SK-N-SH (cell line): ENCODE data around the gene PPP1R3D. TPM values are rescaled to one million over a fixed set of nuclear protein-coding genes. Genes with fewer than 3 reads are reported as not detected.

Source experiments
- CTCF ChIA-PET: fragments of 300-600, 350-600 bp; formaldehyde crosslinking; extraction: SDS; loops from one replicate; lab custom pipeline; 2021; lab: Yijun Ruan, JAX
- POLR2A ChIA-PET: fragments of 350-600 bp; sonication (Branson Sonifier 250); formaldehyde crosslinking; extraction: SDS; loops from one replicate; lab custom pipeline; 2020; ENCODE audit warnings: antibody characterized with exemption, inconsistent platforms; lab: Yijun Ruan, JAX
- DNase-seq: peaks from one replicate; pipeline ENCODE4 v3.0.0; 2012
- H2AFZ ChIP-seq: fragments of 200-600 bp; sonication (generic); 2 replicates; pipeline ENCODE4 v1.8.1; 2016; ENCODE audit warnings: antibody characterized with exemption, mild to moderate bottlenecking, low read depth
- H3F3A ChIP-seq: fragments of 200-600 bp; sonication (generic); replicated peaks from 2 replicates; pipeline ENCODE3; 2016; ENCODE audit warnings: antibody characterized with exemption, mild to moderate bottlenecking; ENCODE audit not compliant: insufficient read depth
- H3K27ac ChIP-seq, 2 experiments: fragments of 200-500 bp in 1 of 2; fragments of 200-600 bp in 1 of 2; sonication (Bioruptor generic) in 1 of 2; sonication (generic), shearing (Covaris generic) in 1 of 2; 2 replicates each; pipeline versions ENCODE4 v1.5.1 to v1.6.1; 2014 to 2016; ENCODE audit warnings: low read depth in 2 of 2, inconsistent platforms in 1 of 2, low read length in 1 of 2, mild to moderate bottlenecking in 1 of 2, mixed read lengths in 1 of 2
- H3K27me3 ChIP-seq: fragments of 200-600 bp; sonication (generic), shearing (Covaris generic); 2 replicates; pipeline ENCODE4 v1.6.1; 2016; ENCODE audit warnings: mixed run types; ENCODE audit not compliant: insufficient read depth
- H3K36me3 ChIP-seq, 2 experiments: fragments of 200-500 bp in 1 of 2; fragments of 200-600 bp in 1 of 2; sonication (Bioruptor generic) in 1 of 2; sonication (generic) in 1 of 2; replicated peaks in 1 of 2; 2 replicates each; pipeline versions ENCODE3 to v1.5.1; 2014 to 2016; ENCODE audit warnings: low read length in 1 of 2, mild to moderate bottlenecking in 1 of 2; ENCODE audit not compliant: insufficient read depth in 2 of 2, control insufficient read depth in 1 of 2
- H3K4me1 ChIP-seq, 2 experiments: fragments of 200-500 bp in 1 of 2; fragments of 200-600 bp in 1 of 2; sonication (Bioruptor generic) in 1 of 2; sonication (generic), shearing (Covaris generic) in 1 of 2; 2 replicates each; pipeline versions ENCODE4 v1.5.1 to v1.6.1; 2014 to 2016; ENCODE audit warnings: low read depth in 1 of 2, low read length in 1 of 2, mixed run types in 1 of 2; ENCODE audit not compliant: insufficient read depth in 2 of 2, control insufficient read depth in 1 of 2
- H3K4me2 ChIP-seq: fragments of 200-600 bp; sonication (generic), shearing (Covaris generic); 2 replicates; pipeline ENCODE4 v1.6.1; 2017; ENCODE audit warnings: mixed run types
- H3K4me3 ChIP-seq, 2 experiments: fragments of 200-500 bp in 1 of 2; fragments of 200-600 bp in 1 of 2; sonication (Bioruptor generic) in 1 of 2; sonication (generic), shearing (Covaris generic) in 1 of 2; 2 replicates each; pipeline versions ENCODE4 v1.5.1 to v1.8.1; 2014 to 2016; ENCODE audit warnings: low read depth in 2 of 2, inconsistent platforms in 1 of 2, low read length in 1 of 2, mild to moderate bottlenecking in 1 of 2, mixed read lengths in 1 of 2, moderate library complexity in 1 of 2
- H3K79me2 ChIP-seq: fragments of 200-600 bp; sonication (generic); 2 replicates; pipeline ENCODE4 v1.8.1; 2017; ENCODE audit warnings: mild to moderate bottlenecking; ENCODE audit not compliant: insufficient read depth
- H3K9ac ChIP-seq: fragments of 200-600 bp; sonication (generic); 2 replicates; pipeline ENCODE4 v1.6.1; 2017; ENCODE audit warnings: mixed run types
- H3K9me2 ChIP-seq: fragments of 200-600 bp; sonication (generic); 2 replicates; pipeline ENCODE4 v1.6.1; 2017; ENCODE audit warnings: mixed run types
- H3K9me3 ChIP-seq: fragments of 200-600 bp; sonication (generic); 2 replicates; pipeline ENCODE4 v1.6.1; 2017; ENCODE audit warnings: mixed run types, mild to moderate bottlenecking, moderate library complexity
- H4K20me1 ChIP-seq: fragments of 200-600 bp; sonication (generic); 2 replicates; pipeline ENCODE4 v1.6.1; 2017; ENCODE audit warnings: mild to moderate bottlenecking, mixed run types; ENCODE audit not compliant: insufficient read depth
- CHD2 ChIP-seq: fragments of 150-350 bp; IDR thresholded peaks from 2 replicates; pipeline ENCODE4 v1.6.1; 2018; ENCODE audit warnings: low read length; ENCODE audit not compliant: partially characterized antibody
- EP300 ChIP-seq, 2 experiments: IDR thresholded peaks; 2 replicates each; pipeline versions ENCODE4 v1.4.0 to v1.6.1; 2012; ENCODE audit warnings: borderline replicate concordance in 1 of 2, low read depth in 1 of 2, low read length in 1 of 2
- FOXM1 ChIP-seq: IDR thresholded peaks from 2 replicates; pipeline ENCODE4 v1.4.0; 2012; ENCODE audit warnings: low read depth, mild to moderate bottlenecking
- GABPA ChIP-seq: IDR thresholded peaks from 2 replicates; pipeline ENCODE4 v1.4.0; 2012; ENCODE audit warnings: low read depth, mild to moderate bottlenecking
- NFIC ChIP-seq: IDR thresholded peaks from 2 replicates; pipeline ENCODE4 v1.4.0; 2012; ENCODE audit warnings: borderline replicate concordance
- POLR2AphosphoS5 ChIP-seq: IDR thresholded peaks from 2 replicates; pipeline ENCODE4 v1.6.1; 2012; ENCODE audit warnings: low read depth, low read length
- RCOR1 ChIP-seq: fragments of 150-350 bp; IDR thresholded peaks from 2 replicates; pipeline ENCODE4 v1.6.1; 2017; ENCODE audit warnings: antibody characterized with exemption, low read length
- RXRA ChIP-seq: IDR thresholded peaks from 2 replicates; pipeline ENCODE4 v1.4.0; 2012; ENCODE audit warnings: low read depth, mild to moderate bottlenecking, borderline replicate concordance
- USF1 ChIP-seq: IDR thresholded peaks from 2 replicates; pipeline ENCODE4 v1.4.0; 2012; ENCODE audit warnings: low read depth, borderline replicate concordance
- WGBS: methylation state at CpG from one replicate; pipeline ENCODE4 v1.1.6; 2017; ENCODE audit warnings: low lambda C conversion rate; 5-methylcytosine and 5-hydroxymethylcytosine counted together
- polyA plus RNA-seq, 3 experiments: library from polyadenylated mRNA; depleted of rRNA; stranded (reverse); fragments of >200 nt; gene quantifications; 2 replicates each; pipeline ENCODE4 v1.2.3, GENCODE V29; 2012
- TF ChIP-seq, protein P1 (sequence below): IDR thresholded peaks from 2 replicates; pipeline ENCODE4 v1.4.0; 2012; ENCODE audit warnings: low read depth, borderline replicate concordance
- TF ChIP-seq, protein P2 (sequence below): IDR thresholded peaks from 2 replicates; pipeline ENCODE4 v1.4.0; 2012; ENCODE audit warnings: low read depth
- TF ChIP-seq, protein P3 (sequence below): fragments of 150-350 bp; IDR thresholded peaks from 2 replicates; pipeline ENCODE4 v1.6.1; 2017; ENCODE audit warnings: antibody characterized with exemption, low read length, low read depth, borderline replicate concordance

PPP1R3D gene
- polyA plus RNA-seq, 1 of the 3 experiments (the other 2 are of a cell fraction): 0.87 TPM

DNA sequence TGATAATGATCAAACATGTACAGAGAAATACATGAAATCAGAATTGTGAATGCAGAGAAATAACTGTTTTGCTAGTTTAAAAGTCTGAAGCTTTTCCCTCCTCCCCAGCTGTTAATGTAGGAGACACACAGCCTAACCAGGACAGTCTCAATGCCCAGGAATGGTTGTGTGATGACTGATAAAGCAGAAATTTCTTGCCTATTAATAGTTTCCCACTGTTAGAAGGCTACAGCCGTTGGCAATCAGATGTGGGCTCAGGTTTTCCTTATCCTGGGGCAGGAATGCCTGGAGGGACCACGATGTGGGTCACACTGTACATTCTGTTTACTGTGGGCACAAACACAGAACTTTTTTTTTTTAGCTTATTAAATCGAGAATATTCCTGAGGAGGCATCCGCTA lies 1.9 kb downstream of the PPP1R3D start (continued):
- TF ChIP-seq, protein P1, sequence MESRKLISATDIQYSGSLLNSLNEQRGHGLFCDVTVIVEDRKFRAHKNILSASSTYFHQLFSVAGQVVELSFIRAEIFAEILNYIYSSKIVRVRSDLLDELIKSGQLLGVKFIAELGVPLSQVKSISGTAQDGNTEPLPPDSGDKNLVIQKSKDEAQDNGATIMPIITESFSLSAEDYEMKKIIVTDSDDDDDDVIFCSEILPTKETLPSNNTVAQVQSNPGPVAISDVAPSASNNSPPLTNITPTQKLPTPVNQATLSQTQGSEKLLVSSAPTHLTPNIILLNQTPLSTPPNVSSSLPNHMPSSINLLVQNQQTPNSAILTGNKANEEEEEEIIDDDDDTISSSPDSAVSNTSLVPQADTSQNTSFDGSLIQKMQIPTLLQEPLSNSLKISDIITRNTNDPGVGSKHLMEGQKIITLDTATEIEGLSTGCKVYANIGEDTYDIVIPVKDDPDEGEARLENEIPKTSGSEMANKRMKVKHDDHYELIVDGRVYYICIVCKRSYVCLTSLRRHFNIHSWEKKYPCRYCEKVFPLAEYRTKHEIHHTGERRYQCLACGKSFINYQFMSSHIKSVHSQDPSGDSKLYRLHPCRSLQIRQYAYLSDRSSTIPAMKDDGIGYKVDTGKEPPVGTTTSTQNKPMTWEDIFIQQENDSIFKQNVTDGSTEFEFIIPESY: no peak
- TF ChIP-seq, all 33 proteins: peak for 3

DNA sequence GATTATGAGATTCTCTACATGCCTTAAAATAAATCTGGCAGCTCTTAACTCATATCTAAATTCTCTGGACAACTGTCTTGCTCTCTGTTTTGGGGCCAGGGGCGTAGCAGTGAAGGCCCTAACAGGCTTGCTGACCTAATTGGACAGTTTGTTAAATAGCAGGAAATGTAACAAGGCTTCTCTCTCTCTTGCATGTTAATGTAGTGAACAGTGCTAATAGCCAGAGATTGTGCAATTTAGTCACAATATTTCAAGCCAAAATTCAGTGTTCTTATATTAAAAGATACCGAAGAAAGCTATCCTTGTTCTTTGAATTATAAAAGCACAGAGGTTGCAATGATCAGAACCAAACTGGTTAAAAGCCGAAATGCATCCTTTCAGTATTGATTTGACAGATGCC lies 3.0 kb downstream of the PPP1R3D start:
- no peak overlapping the region for H3K27ac ChIP-seq
- H3F3A ChIP-seq: peaks cover 14% of the 10 kb centered on the region
- H3K4me3 ChIP-seq: no peak overlapping the region
- ChIA-PET CTCF (interaction anchor here (0.8 to 9.8 kb wide), 2 partner anchors 13 to 14 kb away, joined by 3 to 95 read pairs; no protein-coding TSS in a partner anchor), POLR2A (no interaction called here)
- no peak overlapping the region for H3K9ac ChIP-seq
- no peaks in the 10 kb centered on the region for H3K9me2 ChIP-seq
- H3K4me1 ChIP-seq: peaks cover 8 to 28% of the 10 kb centered on the region in 2 experiments; a peak in 3 of 4 replicates
- no peaks in the 10 kb centered on the region for H3K27me3 ChIP-seq
- WGBS: 96% methylated on average over 3 of the region's 3 CpGs
- peaks cover under 1 to 5% of the 10 kb centered on the region in 2 experiments for H3K36me3 ChIP-seq
- H3K9me3 ChIP-seq: no peaks in the 10 kb centered on the region
- H4K20me1 ChIP-seq: no peaks in the 10 kb centered on the region
- peaks cover 31% of the 10 kb centered on the region for H3K79me2 ChIP-seq
- H3K4me2 ChIP-seq: no peak overlapping the region
- TF ChIP-seq RCOR1 (no peak), NFIC (no peak), POLR2AphosphoS5 (no peak), GABPA (no peak), FOXM1 (no peak), CHD2 (no peak), USF1 (no peak), RXRA (no peak), EP300 (IDR thresholded peaks at IDR 0.05; ENCODE audit: borderline replicate concordance in 1 of 2, low read depth in 1 of 2, low read length in 1 of 2) (no peak)
- TF ChIP-seq, protein P2, sequence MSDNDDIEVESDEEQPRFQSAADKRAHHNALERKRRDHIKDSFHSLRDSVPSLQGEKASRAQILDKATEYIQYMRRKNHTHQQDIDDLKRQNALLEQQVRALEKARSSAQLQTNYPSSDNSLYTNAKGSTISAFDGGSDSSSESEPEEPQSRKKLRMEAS: no peak
- TF ChIP-seq, protein P3, sequence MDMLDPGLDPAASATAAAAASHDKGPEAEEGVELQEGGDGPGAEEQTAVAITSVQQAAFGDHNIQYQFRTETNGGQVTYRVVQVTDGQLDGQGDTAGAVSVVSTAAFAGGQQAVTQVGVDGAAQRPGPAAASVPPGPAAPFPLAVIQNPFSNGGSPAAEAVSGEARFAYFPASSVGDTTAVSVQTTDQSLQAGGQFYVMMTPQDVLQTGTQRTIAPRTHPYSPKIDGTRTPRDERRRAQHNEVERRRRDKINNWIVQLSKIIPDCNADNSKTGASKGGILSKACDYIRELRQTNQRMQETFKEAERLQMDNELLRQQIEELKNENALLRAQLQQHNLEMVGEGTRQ: no peak
- no peak overlapping the region for H2AFZ ChIP-seq
- no peak for DNase-seq
